Astrocyte (in vitro differentiated cells and primary cell): ENCODE results near the gene CCDC110. TPM values are rescaled to one million over a fixed set of nuclear protein-coding genes. Genes with fewer than 3 reads are reported as not detected.

Experiments
- DNase-seq: peaks from one replicate; pipeline ENCODE4 v3.0.0-alpha.2; 2010; ENCODE audit warnings: low read depth
- FAIRE-seq: peaks from 2 replicates; lab custom pipeline; 2011; peaks lifted over from hg19 to GRCh38; lab: Jason Lieb, UNC
- H2AFZ ChIP-seq: 2 replicates; pipeline ENCODE4 v1.6.0; 2012; ENCODE audit warnings: low read depth, low read length, inconsistent platforms
- H3K27ac ChIP-seq: 2 replicates; pipeline ENCODE4 v1.5.1; 2011; ENCODE audit warnings: low read depth, low read length, inconsistent platforms
- H3K27me3 ChIP-seq: 2 replicates; pipeline ENCODE4 v1.6.0; 2011; ENCODE audit warnings: low read length, inconsistent platforms; ENCODE audit not compliant: insufficient read depth
- H3K36me3 ChIP-seq: 2 replicates; pipeline ENCODE4 v1.5.1; 2011; ENCODE audit warnings: low read length, inconsistent platforms; ENCODE audit not compliant: insufficient read depth
- H3K4me1 ChIP-seq: 2 replicates; pipeline ENCODE4 v1.5.1; 2011; ENCODE audit warnings: low read length, inconsistent platforms; ENCODE audit not compliant: insufficient read depth
- H3K4me2 ChIP-seq: 2 replicates; pipeline ENCODE4 v1.6.0; 2012; ENCODE audit warnings: low read length, inconsistent platforms
- H3K4me3 ChIP-seq: 2 replicates; pipeline ENCODE4 v1.5.1; 2011; ENCODE audit warnings: low read depth, mild to moderate bottlenecking, low read length, inconsistent platforms; ENCODE audit not compliant: insufficient read depth
- H3K79me2 ChIP-seq: 2 replicates; pipeline ENCODE4 v1.6.0; 2012; ENCODE audit warnings: mild to moderate bottlenecking, low read length, inconsistent platforms; ENCODE audit not compliant: insufficient read depth
- H3K9ac ChIP-seq: 2 replicates; pipeline ENCODE4 v1.6.0; 2012; ENCODE audit warnings: mild to moderate bottlenecking, low read length, inconsistent platforms
- H3K9me3 ChIP-seq: 2 replicates; pipeline ENCODE4 v1.5.1; 2012; ENCODE audit warnings: low read depth, mild to moderate bottlenecking, low read length, inconsistent platforms; ENCODE audit not compliant: insufficient read depth
- H4K20me1 ChIP-seq: 2 replicates; pipeline ENCODE4 v1.6.0; 2012; ENCODE audit warnings: low read length, inconsistent platforms; ENCODE audit not compliant: insufficient read depth
- H3K27ac Mint-ChIP-seq: one replicate; pipeline ENCODE4 v1.8.0; 2021; ENCODE audit warnings: mild to moderate bottlenecking, mixed read lengths; ENCODE audit not compliant: unreplicated experiment
- H3K27me3 Mint-ChIP-seq: one replicate; pipeline ENCODE4 v1.8.0; 2021; ENCODE audit warnings: low read depth, mixed read lengths; ENCODE audit not compliant: unreplicated experiment
- H3K36me3 Mint-ChIP-seq: one replicate; pipeline ENCODE4 v1.8.0; 2021; ENCODE audit warnings: low read depth, mixed read lengths; ENCODE audit not compliant: unreplicated experiment
- H3K4me1 Mint-ChIP-seq: one replicate; pipeline ENCODE4 v1.8.0; 2021; ENCODE audit warnings: low read depth, mixed read lengths; ENCODE audit not compliant: unreplicated experiment
- H3K4me3 Mint-ChIP-seq: one replicate; pipeline ENCODE4 v1.8.0; 2021; ENCODE audit warnings: mild to moderate bottlenecking, moderate library complexity, mixed read lengths; ENCODE audit not compliant: unreplicated experiment
- H3K9me3 Mint-ChIP-seq: one replicate; pipeline ENCODE4 v1.8.0; 2021; ENCODE audit warnings: mild to moderate bottlenecking, mixed read lengths; ENCODE audit not compliant: unreplicated experiment
- CTCF ChIP-seq: IDR thresholded peaks from 2 replicates; pipeline ENCODE4 v1.5.1; 2011; ENCODE audit warnings: low read depth, mild to moderate bottlenecking, inconsistent platforms, low read length, moderate library complexity; ENCODE audit not compliant: insufficient read depth
- EZH2 ChIP-seq: IDR thresholded peaks from 2 replicates; pipeline ENCODE4 v1.6.1; 2012; ENCODE audit warnings: mild to moderate bottlenecking, low read length, inconsistent platforms; ENCODE audit not compliant: insufficient read depth
- total RNA-seq: library from RNA; stranded (reverse); gene quantifications from 2 replicates; pipeline ENCODE4 v1.2.1, GENCODE V29; 2021

Gene CCDC110
- total RNA-seq, 1 donor from 2014 or later: 0.39 TPM

- H3K4me2 ChIP-seq: no peak overlapping the region
- peaks cover 7% of the 10 kb centered on the region for H3K4me1 ChIP-seq
- no peaks in the 10 kb centered on the region for H4K20me1 ChIP-seq
- no peak for DNase-seq
- H2AFZ ChIP-seq: no peak overlapping the region
- H3K27me3 ChIP-seq: no peaks in the 10 kb centered on the region
- Mint-ChIP-seq H3K9me3 (no peaks in the 10 kb centered on the region), H3K4me1 (peaks cover 13% of the 10 kb centered on the region), H3K4me3 (no peak overlapping the region), H3K27me3 (no peaks in the 10 kb centered on the region), H3K36me3 (peaks cover 12% of the 10 kb centered on the region), H3K27ac (no peak overlapping the region)
- no peaks in the 10 kb centered on the region for H3K9me3 ChIP-seq
- TF ChIP-seq CTCF (no peak), EZH2 (no peak)
- peak; percentile 52 for FAIRE-seq
- H3K9ac ChIP-seq: no peak overlapping the region
- H3K27ac ChIP-seq: no peak overlapping the region
- H3K4me3 ChIP-seq: no peak overlapping the region
- peaks cover 28% of the 10 kb centered on the region for H3K36me3 ChIP-seq
- no peaks in the 10 kb centered on the region for H3K79me2 ChIP-seq
Observed at GRCh38 chr4:185416955-185417354, 54.6 kb downstream of the CCDC110 start.

GRCh38 chr4:185412412-185412811 is 59.1 kb downstream of the CCDC110 start:
- Histone ChIP-seq H2AFZ (no peak overlapping the region), H3K27ac (no peak overlapping the region), H3K36me3 (peaks cover 34% of the 10 kb centered on the region), H3K4me1 (no peaks in the 10 kb centered on the region), H3K4me2 (no peak overlapping the region), H4K20me1 (no peaks in the 10 kb centered on the region), H3K9me3 (no peaks in the 10 kb centered on the region), H3K79me2 (no peaks in the 10 kb centered on the region), H3K4me3 (no peak overlapping the region), H3K9ac (no peak overlapping the region), H3K27me3 (no peaks in the 10 kb centered on the region)
- TF ChIP-seq EZH2 (no peak), CTCF (no peak)
- Mint-ChIP-seq H3K9me3 (peaks cover 3% of the 10 kb centered on the region), H3K27ac (no peak overlapping the region), H3K4me3 (no peak overlapping the region), H3K4me1 (peaks cover 5% of the 10 kb centered on the region), H3K36me3 (peaks cover 17% of the 10 kb centered on the region), H3K27me3 (no peaks in the 10 kb centered on the region)
- no peak for FAIRE-seq
- DNase-seq: no peak

- H3K27me3 Mint-ChIP-seq: no peaks in the 10 kb centered on the region
- Histone ChIP-seq H2AFZ (no peak overlapping the region), H4K20me1 (no peaks in the 10 kb centered on the region), H3K27me3 (no peaks in the 10 kb centered on the region), H3K4me1 (no peaks in the 10 kb centered on the region), H3K27ac (no peak overlapping the region), H3K4me3 (no peak overlapping the region), H3K79me2 (no peaks in the 10 kb centered on the region), H3K9me3 (no peaks in the 10 kb centered on the region), H3K9ac (no peak overlapping the region), H3K36me3 (peaks cover 34% of the 10 kb centered on the region), H3K4me2 (no peak overlapping the region)
- FAIRE-seq (no peak), DNase-seq (no peak)
- H3K4me1 Mint-ChIP-seq: peaks cover 5% of the 10 kb centered on the region
- peaks cover 3% of the 10 kb centered on the region for H3K9me3 Mint-ChIP-seq
- H3K4me3 Mint-ChIP-seq: no peak overlapping the region
- H3K27ac Mint-ChIP-seq: no peak overlapping the region
- peaks cover 17% of the 10 kb centered on the region for H3K36me3 Mint-ChIP-seq
- no peak for TF ChIP-seq EZH2
- TF ChIP-seq CTCF: no peak
Observed at GRCh38 chr4:185411849-185412248, 59.7 kb downstream of the CCDC110 start.
